Urinary bladder (tissue), 4 donors: Measurements from ENCODE around the gene LAMB1. TPM values are rescaled to one million over a fixed set of nuclear protein-coding genes. Genes with fewer than 3 reads are reported as not detected.
"Not testable (repeated sequence)": the region's sequence is repeated elsewhere in the genome, so short reads cannot be mapped to it uniquely, and the experiment has no call there.

ENCODE experiments used
- DNase-seq: peaks from one replicate; pipeline ENCODE4 v3.0.0-alpha.2; 2015; ENCODE audit errors: extremely low spot score
- H3K27ac ChIP-seq: one replicate; pipeline ENCODE4 v1.5.1; 2013; ENCODE audit warnings: low read depth, mild to moderate bottlenecking, moderate library complexity
- H3K36me3 ChIP-seq: one replicate; pipeline ENCODE4 v1.6.1; 2013; ENCODE audit warnings: mild to moderate bottlenecking, moderate library complexity; ENCODE audit not compliant: insufficient read depth
- H3K4me1 ChIP-seq: one replicate; pipeline ENCODE4 v1.6.1; 2013; ENCODE audit warnings: mild to moderate bottlenecking, moderate library complexity; ENCODE audit not compliant: insufficient read depth
- H3K4me3 ChIP-seq: one replicate; pipeline ENCODE4 v1.5.1; 2013; ENCODE audit warnings: low read depth, low read length
- WGBS: extraction: QIAGEN DNeasy Blood & Tissue Kit; methylation state at CpG from one replicate; pipeline ENCODE4 v1.1.7; 2013; 5-methylcytosine and 5-hydroxymethylcytosine counted together
- polyA plus RNA-seq: library from polyadenylated mRNA; stranded (reverse); fragments of 200-250 nt; gene quantifications from one replicate; pipeline ENCODE4 v1.2.3, GENCODE V29; 2013
- total RNA-seq: library from RNA; depleted of rRNA; stranded (reverse); fragments of >200 nt; gene quantifications from one replicate; pipeline ENCODE4 v1.2.3, GENCODE V29; 2014
- donor health status: healthy with polysubstance abuse.
- donor health status: healthy.

The LAMB1 gene
- total and polyA plus RNA-seq, 2 donors, result 233 to 323 TPM

- WGBS, result 95% methylated on average over 11 of the region's 11 CpGs
- no peaks in the 10 kb centered on the region for H3K36me3 ChIP-seq
- DNase-seq, result no peak
- H3K27ac ChIP-seq, result no peak overlapping the region
- no peak overlapping the region for H3K4me3 ChIP-seq
- H3K4me1 ChIP-seq, result no peaks in the 10 kb centered on the region
Measured at GRCh38 chr7:107964510-107964909, 38.5 kb downstream of the LAMB1 start.

GRCh38 chr7:107962817-107963216 is 40.1 kb downstream of the LAMB1 start:
- Histone ChIP-seq H3K4me3 (no peak overlapping the region), H3K4me1 (peaks cover 2% of the 10 kb centered on the region), H3K27ac (no peak overlapping the region), H3K36me3 (peaks cover 4% of the 10 kb centered on the region)
- DNase-seq, result no peak
- 93% methylated on average over 9 of the region's 9 CpGs for WGBS

GRCh38 chr7:107961405-107961804 is 41.6 kb downstream of the LAMB1 start:
- 56% methylated on average over 9 of the region's 9 CpGs for WGBS
- no peak overlapping the region for H3K27ac ChIP-seq

GRCh38 chr7:107960272-107960671 is 42.7 kb downstream of the LAMB1 start:
- Histone ChIP-seq H3K4me3 (no peak overlapping the region), H3K4me1 (peaks cover 2% of the 10 kb centered on the region), H3K27ac (no peak overlapping the region), H3K36me3 (peaks cover 4% of the 10 kb centered on the region)
- 85% methylated on average over 5 of the region's 5 CpGs for WGBS
- DNase-seq, result no peak

More at GRCh38 chr7:107961405-107961804, 41.6 kb downstream of the LAMB1 start:
- Histone ChIP-seq H3K4me1 (peaks cover 2% of the 10 kb centered on the region), H3K4me3 (no peak overlapping the region), H3K36me3 (peaks cover 4% of the 10 kb centered on the region)
- DNase-seq, result no peak

GRCh38 chr7:107959527-107959898 is 43.4 kb downstream of the LAMB1 start:
- H3K36me3 ChIP-seq, result peaks cover 4% of the 10 kb centered on the region
- H3K4me1 ChIP-seq, result peaks cover 2% of the 10 kb centered on the region
- no peak overlapping the region for H3K27ac ChIP-seq
- WGBS, result 82% methylated on average over 10 of the region's 10 CpGs
- no peak for DNase-seq
- no peak overlapping the region for H3K4me3 ChIP-seq

GRCh38 chr7:107958764-107959526 is 44.0 kb downstream of the LAMB1 start:
- DNase-seq, result no peak
- WGBS, result 65% methylated on average over 14 of the region's 14 CpGs
- peaks cover 2% of the 10 kb centered on the region for H3K4me1 ChIP-seq
- H3K36me3 ChIP-seq, result peaks cover 4% of the 10 kb centered on the region
- H3K4me3 ChIP-seq, result no peak overlapping the region
- H3K27ac ChIP-seq, result no peak overlapping the region

- Histone ChIP-seq H3K4me1 (peaks cover 2% of the 10 kb centered on the region), H3K27ac (no peak overlapping the region), H3K36me3 (peaks cover 5% of the 10 kb centered on the region), H3K4me3 (no peak overlapping the region)
- DNase-seq, result no peak
- WGBS, result 79% methylated on average over 2 of the region's 2 CpGs
Measured at GRCh38 chr7:107957436-107957835, 45.5 kb downstream of the LAMB1 start.

- not testable (repeated sequence) for H3K4me3 ChIP-seq, H3K4me1 ChIP-seq, DNase-seq, H3K36me3 ChIP-seq, H3K27ac ChIP-seq
- WGBS, result 98% methylated on average over 4 of the region's 4 CpGs
Measured at GRCh38 chr7:107956950-107957349, 46.0 kb downstream of the LAMB1 start.

GRCh38 chr7:107955394-107955793 is 47.6 kb downstream of the LAMB1 start:
- 89% methylated on average over 5 of the region's 5 CpGs for WGBS
- H3K4me1 ChIP-seq, result peaks cover 2% of the 10 kb centered on the region
- DNase-seq, result no peak
- H3K36me3 ChIP-seq, result peaks cover 5% of the 10 kb centered on the region
- no peak overlapping the region for H3K4me3 ChIP-seq
- H3K27ac ChIP-seq, result no peak overlapping the region

- Histone ChIP-seq H3K36me3 (peaks cover 2% of the 10 kb centered on the region), H3K27ac (no peak overlapping the region), H3K4me1 (no peaks in the 10 kb centered on the region), H3K4me3 (no peak overlapping the region)
- no peak for DNase-seq
- WGBS, result 70% methylated on average over 2 of the region's 2 CpGs
Measured at GRCh38 chr7:107953924-107954303, 49.0 kb downstream of the LAMB1 start.

GRCh38 chr7:107953265-107953923 is 49.6 kb downstream of the LAMB1 start:
- H3K4me3 ChIP-seq, result no peak overlapping the region
- WGBS, result 65% methylated on average over 10 of the region's 10 CpGs
- H3K36me3 ChIP-seq, result peaks cover 2% of the 10 kb centered on the region
- H3K4me1 ChIP-seq, result no peaks in the 10 kb centered on the region
- no peak overlapping the region for H3K27ac ChIP-seq
- DNase-seq, result no peak

- H3K27ac ChIP-seq, result no peak overlapping the region
- H3K36me3 ChIP-seq, result peaks cover 2% of the 10 kb centered on the region
- no peak overlapping the region for H3K4me3 ChIP-seq
- DNase-seq, result no peak
- 71% methylated on average over 9 of the region's 9 CpGs for WGBS
- no peaks in the 10 kb centered on the region for H3K4me1 ChIP-seq
Measured at GRCh38 chr7:107951896-107952295, 51.1 kb downstream of the LAMB1 start.

- Histone ChIP-seq H3K4me1 (no peaks in the 10 kb centered on the region), H3K27ac (no peak overlapping the region), H3K36me3 (peaks cover 2% of the 10 kb centered on the region), H3K4me3 (no peak overlapping the region)
- no peak for DNase-seq
- 92% methylated on average over 14 of the region's 14 CpGs for WGBS
Measured at GRCh38 chr7:107951172-107951787, 51.7 kb downstream of the LAMB1 start.

GRCh38 chr7:107949443-107949935 is 53.5 kb downstream of the LAMB1 start:
- no peak for DNase-seq
- WGBS, result 67% methylated on average over 1 of the region's 1 CpG
- Histone ChIP-seq H3K4me3 (no peak overlapping the region), H3K36me3 (peaks cover 2% of the 10 kb centered on the region), H3K4me1 (no peaks in the 10 kb centered on the region), H3K27ac (no peak overlapping the region)
